Measurements from ENCODE around the gene ZNF784.
A peak's percentile ranks its signal among the peaks of the same experiment; 100 is the strongest.

Gene ZNF784

GRCh38 chr19:55618426-55618825 is 5.9 kb downstream of the ZNF784 start:
- DNase-seq, result no peak

- DNase-seq, result no peak
Measured at GRCh38 chr19:55617426-55617825, 6.9 kb downstream of the ZNF784 start.

GRCh38 chr19:55616395-55616875 is 7.9 kb downstream of the ZNF784 start:
- DNase-seq, result no peak

- DNase-seq, result no peak
Measured at GRCh38 chr19:55615543-55616394, 8.6 kb downstream of the ZNF784 start.

GRCh38 chr19:55614711-55615542 is 9.4 kb downstream of the ZNF784 start:
- no peak for DNase-seq

- no peak for DNase-seq
Measured at GRCh38 chr19:55613930-55614710, 10.2 kb downstream of the ZNF784 start.

- no peak for DNase-seq
Measured at GRCh38 chr19:55613396-55613795, 11.0 kb downstream of the ZNF784 start.

- DNase-seq, result no peak
Measured at GRCh38 chr19:55611983-55612645, 12.3 kb downstream of the ZNF784 start.

GRCh38 chr19:55611300-55611982 is 12.9 kb downstream of the ZNF784 start:
- no peak for DNase-seq

GRCh38 chr19:55609326-55609725 is 15.0 kb downstream of the ZNF784 start:
- DNase-seq, result no peak

GRCh38 chr19:55606817-55607216 is 17.5 kb downstream of the ZNF784 start:
- DNase-seq, result no peak

GRCh38 chr19:55606471-55606787 is 17.9 kb downstream of the ZNF784 start:
- DNase-seq, result no peak

- peak; percentile 90 for DNase-seq
Measured at GRCh38 chr19:55605637-55606470, 18.5 kb downstream of the ZNF784 start, which contains the start of gene ZNF865. ZNF865 (plus strand) TSS chr19:55605647; CDS start chr19:55613619, 7,972 bp downstream.

GRCh38 chr19:55605207-55605636 is 19.1 kb downstream of the ZNF784 start:
- DNase-seq, result peak; percentile 99

- no peak for DNase-seq
Measured at GRCh38 chr19:55603581-55604292, 20.6 kb downstream of the ZNF784 start.

- no peak for DNase-seq
Measured at GRCh38 chr19:55603115-55603514, 21.3 kb downstream of the ZNF784 start.

GRCh38 chr19:55602104-55603001 is 22.0 kb downstream of the ZNF784 start:
- DNase-seq, result no peak

GRCh38 chr19:55601084-55601483 is 23.3 kb downstream of the ZNF784 start:
- DNase-seq, result no peak

GRCh38 chr19:55600662-55601028 is 23.7 kb downstream of the ZNF784 start:
- no peak for DNase-seq

Data from NCI-H226 (cell line).